GM12878 (cell line): ENCODE data around the gene ME3. TPM values are rescaled to one million over a fixed set of nuclear protein-coding genes. Genes with fewer than 3 reads are reported as not detected.

Source experiments
- ATAC-seq: fragments of 200-7000 bp; cut with Tn5 transposase; 3 replicates; pipeline ENCODE4 v1.9.1; 2020; ENCODE audit warnings: mild to moderate bottlenecking, moderate library complexity
- BruUV-seq: library from RNA; stranded (reverse); fragments of 400-500 nt; replicated peaks from 2 replicates; lab custom pipeline; 2021; lab: Mats Ljungman, UMichigan
- CTCF ChIA-PET: fragments of 300-600 bp; sonication (Branson Sonifier 250); formaldehyde crosslinking; extraction: SDS; loops from one replicate; lab custom pipeline; 2021; ENCODE audit warnings: inconsistent platforms; lab: Yijun Ruan, JAX
- POLR2A ChIA-PET: fragments of 350-600 bp; formaldehyde crosslinking; extraction: SDS; loops from one replicate; lab custom pipeline; 2021; ENCODE audit warnings: inconsistent platforms; lab: Charles Lee
- RAD21 ChIA-PET: fragments of 300-600 bp; sonication (Branson Sonifier 250); formaldehyde crosslinking; loops from one replicate; lab custom pipeline; 2023; ENCODE audit warnings: antibody characterized with exemption; ENCODE audit not compliant: unreplicated experiment; lab: Charles Lee
- SMC1A ChIA-PET: fragments of 300-600 bp; sonication (Branson Sonifier 250); formaldehyde crosslinking; loops from one replicate; lab custom pipeline; 2023; ENCODE audit not compliant: unreplicated experiment, uncharacterized antibody; lab: Charles Lee
- DNase-seq: peaks from one replicate; pipeline ENCODE4 v3.0.0-alpha.2; 2011; ENCODE audit warnings: low read depth, low spot score
- FAIRE-seq: peaks from 3 replicates; lab custom pipeline; 2011; peaks lifted over from hg19 to GRCh38; lab: Jason Lieb, UNC
- H2AFZ ChIP-seq: 2 replicates; pipeline ENCODE4 v1.6.0; 2011; ENCODE audit warnings: low read depth, low read length, control low read depth; ENCODE audit not compliant: control insufficient read depth
- H3K27ac ChIP-seq: 2 replicates; pipeline ENCODE4 v1.5.1; 2011; ENCODE audit warnings: control low read depth; ENCODE audit not compliant: control insufficient read depth, insufficient read depth
- H3K27me3 ChIP-seq, 2 experiments: replicated peaks in 1 of 2; 2 replicates each; pipeline versions ENCODE4 v1.6.0 to v1.6.1; 2011; ENCODE audit warnings: low read length in 1 of 2; ENCODE audit not compliant: control insufficient read depth in 2 of 2, insufficient read depth in 2 of 2
- H3K36me3 ChIP-seq, 2 experiments: 2 replicates each; pipeline ENCODE4 v1.5.1; 2011; ENCODE audit warnings: low read length in 1 of 2; ENCODE audit not compliant: control insufficient read depth in 2 of 2, insufficient read depth in 2 of 2
- H3K4me1 ChIP-seq: 2 replicates; pipeline ENCODE4 v1.6.1; 2011; ENCODE audit warnings: mild to moderate bottlenecking, low read length, moderate library complexity, mixed read lengths; ENCODE audit not compliant: control insufficient read depth, insufficient read depth
- H3K4me2 ChIP-seq: 2 replicates; pipeline ENCODE4 v1.6.0; 2011; ENCODE audit warnings: control low read depth; ENCODE audit not compliant: control insufficient read depth, insufficient read depth
- H3K4me3 ChIP-seq: fragments of 200-600 bp; sonication (generic); 2 replicates; pipeline ENCODE4 v1.5.1; 2016
- H3K79me2 ChIP-seq: 2 replicates; pipeline ENCODE4 v1.6.0; 2011; ENCODE audit warnings: low read length; ENCODE audit not compliant: control insufficient read depth, insufficient read depth
- H3K9ac ChIP-seq: 2 replicates; pipeline ENCODE4 v1.8.0; 2011; ENCODE audit warnings: low read length, control low read depth, mixed read lengths; ENCODE audit not compliant: control insufficient read depth, insufficient read depth
- H3K9me3 ChIP-seq: replicated peaks from 3 replicates; pipeline ENCODE4 v1.5.1; 2011; ENCODE audit warnings: mild to moderate bottlenecking, low read length; ENCODE audit not compliant: control insufficient read depth, insufficient read depth
- H4K20me1 ChIP-seq: 2 replicates; pipeline ENCODE4 v1.6.0; 2011; ENCODE audit not compliant: control insufficient read depth, insufficient read depth
- CHD1 ChIP-seq: IDR thresholded peaks from 2 replicates; pipeline ENCODE4 v1.6.1; 2012; ENCODE audit warnings: low read depth, low read length, improper control_type of control experiment
- CHD4 ChIP-seq: fragments of 200-600 bp; sonication (generic); IDR thresholded peaks from 2 replicates; pipeline ENCODE4 v1.6.1; 2016; ENCODE audit warnings: mild to moderate bottlenecking
- FOXK2 ChIP-seq: fragments of 450-650 bp; IDR thresholded peaks from 2 replicates; pipeline ENCODE4 v1.6.1; 2017; ENCODE audit warnings: mild to moderate bottlenecking, moderate library complexity
- PAX5 ChIP-seq: IDR thresholded peaks from 2 replicates; pipeline ENCODE4 v1.6.1; 2011; ENCODE audit warnings: low read depth, low read length, borderline replicate concordance
- POLR2AphosphoS2 ChIP-seq: IDR thresholded peaks from 2 replicates; pipeline ENCODE4 v1.6.1; 2011; ENCODE audit warnings: low read depth, mild to moderate bottlenecking, low read length, improper control_type of control experiment, moderate library complexity
- POLR2AphosphoS5 ChIP-seq: IDR thresholded peaks from 2 replicates; pipeline ENCODE4 v1.6.1; 2011; ENCODE audit warnings: mild to moderate bottlenecking, low read length, inconsistent platforms
- WGBS: methylation state at CpG from one replicate; pipeline ENCODE4 v1.1.6; 2016; ENCODE audit warnings: low lambda C conversion rate; ENCODE audit not compliant: insufficient replicate concordance, insufficient coverage; ENCODE audit errors: missing lambda C conversion rate; 5-methylcytosine and 5-hydroxymethylcytosine counted together
- in situ Hi-C: fragments of 300-500 bp; cut with MboI; formaldehyde crosslinking; loops from 9 replicates; pipeline ENCODE4 v1.14.3; 2018; ENCODE audit warnings: mixed read lengths
- intact Hi-C: fragments of 100-400 bp; cut with micrococcal nuclease; formaldehyde crosslinking; loops from one replicate; pipeline ENCODE4 v1.14.2; 2022; ENCODE audit not compliant: unreplicated experiment
- polyA plus RNA-seq, 11 experiments: library from polyadenylated mRNA; depleted of rRNA in 4 of 11; unstranded in 6 of 11; stranded (reverse) in 5 of 11; fragments of >200 nt; fragmentation: Nextera tagmentation in 4 of 11; fragmentation: Illumina TruSeq in 1 of 11; extraction: Ambion mirVana in 4 of 11; extraction: Trizol in 1 of 11; gene quantifications; 1 replicate in 1 of 11; 2 replicates in 10 of 11; pipeline versions ENCODE4 v1.2.1 to v1.2.3, GENCODE V29; 2011 to 2016; ENCODE audit warnings: inconsistent platforms in 2 of 11, missing spikeins in 2 of 11, low read depth in 1 of 11
- total RNA-seq, 4 experiments: library from RNA; depleted of rRNA in 3 of 4; stranded (reverse); fragments of >200 nt in 3 of 4; fragmentation: Illumina TruSeq in 1 of 4; extraction: Trizol in 1 of 4; gene quantifications; 2 replicates each; pipeline versions ENCODE4 v1.2.1 to v1.2.3, GENCODE V29; 2013 to 2021
- TF ChIP-seq, protein P1 (sequence below): fragments of 450-650 bp; conservative IDR thresholded peaks from 2 replicates; pipeline ENCODE4 v1.6.1; 2017; ENCODE audit warnings: mild to moderate bottlenecking, moderate library complexity

Gene ME3
- total and polyA plus RNA-seq, 10 of the 15 experiments (the other 5 are each of a cell fraction or from before 2014, with no cell fraction given): 0.06 to 0.40 (median 0.19) TPM; not detected in 2

DNA sequence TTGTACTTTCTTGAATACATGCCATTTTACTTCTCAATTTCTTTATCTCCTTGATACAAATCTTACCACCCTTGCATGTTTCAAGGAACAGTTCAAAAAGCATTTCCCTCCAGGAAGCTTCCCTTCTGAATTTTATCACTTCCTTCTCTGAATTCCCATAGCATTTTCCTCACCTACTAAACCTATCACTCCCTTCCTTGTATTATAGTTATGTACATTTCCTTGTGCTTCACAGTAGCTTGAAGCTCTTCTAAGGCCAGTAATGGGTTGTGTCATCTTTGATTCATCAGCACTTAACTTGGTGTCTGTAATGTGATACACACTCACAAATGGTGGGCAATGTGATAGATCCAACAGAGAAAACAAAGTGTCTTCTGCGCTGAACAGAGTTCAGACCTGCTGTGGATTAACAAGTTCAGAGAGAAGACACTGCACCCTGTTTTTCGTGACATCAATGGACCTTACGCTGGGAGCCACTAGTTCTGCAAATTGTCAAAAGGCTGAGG, 170.2 kb downstream of the ME3 start:
- no peak overlapping the region for H3K27ac ChIP-seq
- BruUV-seq: no TSS peak
- intact Hi-C loops (no loop called here), in situ Hi-C loops (no loop called here)
- ATAC-seq (no peak), DNase-seq (no peak), FAIRE-seq (no peak)
- no peaks in the 10 kb centered on the region for H3K36me3 ChIP-seq
- POLR2A ChIA-PET: no interaction called here
- no peaks in the 10 kb centered on the region for H3K4me1 ChIP-seq
- no peak overlapping the region for H3K4me2 ChIP-seq
- RAD21 ChIA-PET: no interaction called here
- H3K79me2 ChIP-seq: no peaks in the 10 kb centered on the region
- CTCF ChIA-PET: no interaction called here
- H2AFZ ChIP-seq: no peak overlapping the region
- SMC1A ChIA-PET: interaction anchor here (1.2 to 3.0 kb wide), 5 partner anchors 10 to 106 kb away, joined by 4 to 15 read pairs (median 5); no protein-coding TSS in a partner anchor
- peaks cover 0 to 2% of the 10 kb centered on the region in 2 experiments; a peak in 3 of 4 replicates for H3K27me3 ChIP-seq
- H3K4me3 ChIP-seq: no peak overlapping the region
- no peaks in the 10 kb centered on the region for H3K9me3 ChIP-seq
- no peaks in the 10 kb centered on the region for H4K20me1 ChIP-seq
- TF ChIP-seq POLR2AphosphoS2: no peak
- no peak for TF ChIP-seq CHD1
- TF ChIP-seq, protein P1, sequence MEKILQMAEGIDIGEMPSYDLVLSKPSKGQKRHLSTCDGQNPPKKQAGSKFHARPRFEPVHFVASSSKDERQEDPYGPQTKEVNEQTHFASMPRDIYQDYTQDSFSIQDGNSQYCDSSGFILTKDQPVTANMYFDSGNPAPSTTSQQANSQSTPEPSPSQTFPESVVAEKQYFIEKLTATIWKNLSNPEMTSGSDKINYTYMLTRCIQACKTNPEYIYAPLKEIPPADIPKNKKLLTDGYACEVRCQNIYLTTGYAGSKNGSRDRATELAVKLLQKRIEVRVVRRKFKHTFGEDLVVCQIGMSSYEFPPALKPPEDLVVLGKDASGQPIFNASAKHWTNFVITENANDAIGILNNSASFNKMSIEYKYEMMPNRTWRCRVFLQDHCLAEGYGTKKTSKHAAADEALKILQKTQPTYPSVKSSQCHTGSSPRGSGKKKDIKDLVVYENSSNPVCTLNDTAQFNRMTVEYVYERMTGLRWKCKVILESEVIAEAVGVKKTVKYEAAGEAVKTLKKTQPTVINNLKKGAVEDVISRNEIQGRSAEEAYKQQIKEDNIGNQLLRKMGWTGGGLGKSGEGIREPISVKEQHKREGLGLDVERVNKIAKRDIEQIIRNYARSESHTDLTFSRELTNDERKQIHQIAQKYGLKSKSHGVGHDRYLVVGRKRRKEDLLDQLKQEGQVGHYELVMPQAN: no peak
- no peak for TF ChIP-seq PAX5
- TF ChIP-seq FOXK2: no peak
- no peak for TF ChIP-seq POLR2AphosphoS5
- no peak for TF ChIP-seq CHD4
- WGBS: 24% methylated on average over 3 of the region's 3 CpGs
- H3K9ac ChIP-seq: no peak overlapping the region
